ENCODE data around the gene OR10A5.

DNA sequence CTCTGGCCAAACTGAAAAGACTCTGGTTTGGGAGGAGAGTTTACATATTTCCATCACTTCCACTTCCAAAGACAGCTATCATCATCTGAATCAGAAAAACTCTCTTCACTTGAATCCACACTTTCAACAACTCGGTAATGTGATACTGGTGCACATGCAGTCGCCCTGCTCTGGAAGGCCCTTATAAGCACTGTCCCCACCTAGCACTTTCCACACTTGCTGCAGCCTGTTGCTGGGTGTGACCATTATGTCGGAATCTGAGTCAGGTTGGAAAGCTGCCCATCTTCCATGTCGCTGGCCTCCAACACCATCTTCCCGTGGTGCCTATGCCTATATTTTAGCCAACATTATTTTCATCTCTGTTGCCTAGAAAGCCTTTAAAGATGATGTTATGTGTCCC lies 1.1 kb upstream of the OR10A5 start:
- no peak for TF ChIP-seq POLR2A (IDR thresholded peaks at IDR 0.05; ENCODE audit: control extremely low read depth in 1 of 2, low read depth in 2 of 2, low read length in 2 of 2)
- no peak for TF ChIP-seq EZH2 (IDR thresholded peaks at IDR 0.05; ENCODE audit: low read depth, low read length, severe bottlenecking)
- TF ChIP-seq, protein P1, sequence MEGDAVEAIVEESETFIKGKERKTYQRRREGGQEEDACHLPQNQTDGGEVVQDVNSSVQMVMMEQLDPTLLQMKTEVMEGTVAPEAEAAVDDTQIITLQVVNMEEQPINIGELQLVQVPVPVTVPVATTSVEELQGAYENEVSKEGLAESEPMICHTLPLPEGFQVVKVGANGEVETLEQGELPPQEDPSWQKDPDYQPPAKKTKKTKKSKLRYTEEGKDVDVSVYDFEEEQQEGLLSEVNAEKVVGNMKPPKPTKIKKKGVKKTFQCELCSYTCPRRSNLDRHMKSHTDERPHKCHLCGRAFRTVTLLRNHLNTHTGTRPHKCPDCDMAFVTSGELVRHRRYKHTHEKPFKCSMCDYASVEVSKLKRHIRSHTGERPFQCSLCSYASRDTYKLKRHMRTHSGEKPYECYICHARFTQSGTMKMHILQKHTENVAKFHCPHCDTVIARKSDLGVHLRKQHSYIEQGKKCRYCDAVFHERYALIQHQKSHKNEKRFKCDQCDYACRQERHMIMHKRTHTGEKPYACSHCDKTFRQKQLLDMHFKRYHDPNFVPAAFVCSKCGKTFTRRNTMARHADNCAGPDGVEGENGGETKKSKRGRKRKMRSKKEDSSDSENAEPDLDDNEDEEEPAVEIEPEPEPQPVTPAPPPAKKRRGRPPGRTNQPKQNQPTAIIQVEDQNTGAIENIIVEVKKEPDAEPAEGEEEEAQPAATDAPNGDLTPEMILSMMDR (IDR thresholded peaks at IDR 0.05; ENCODE audit: control extremely low read depth in 1 of 3, insufficient read depth in 1 of 3, low read depth in 1 of 3, low read length in 3 of 3), result no peak
- no peak for TF ChIP-seq KDM1A (IDR thresholded peaks at IDR 0.05; ENCODE audit: borderline replicate concordance, low read length)
- TF ChIP-seq RXRA (IDR thresholded peaks at IDR 0.05; ENCODE audit: insufficient read depth, low read depth, low read length), result no peak
- TF ChIP-seq HDAC2 (IDR thresholded peaks at IDR 0.05; ENCODE audit: borderline replicate concordance in 1 of 2, low read depth in 2 of 2, low read length in 2 of 2), result no peak
- no peak for TF ChIP-seq RAD21 (IDR thresholded peaks at IDR 0.05 in 1 of 2, conservative IDR thresholded peaks at IDR 0.05 in 1 of 2; ENCODE audit: low read depth in 2 of 2, low read length in 2 of 2)
- TF ChIP-seq CREB1 (IDR thresholded peaks at IDR 0.05), result no peak
- no peak for TF ChIP-seq JUN (IDR thresholded peaks at IDR 0.05; ENCODE audit: low read depth, low read length)
- TF ChIP-seq, protein P2, sequence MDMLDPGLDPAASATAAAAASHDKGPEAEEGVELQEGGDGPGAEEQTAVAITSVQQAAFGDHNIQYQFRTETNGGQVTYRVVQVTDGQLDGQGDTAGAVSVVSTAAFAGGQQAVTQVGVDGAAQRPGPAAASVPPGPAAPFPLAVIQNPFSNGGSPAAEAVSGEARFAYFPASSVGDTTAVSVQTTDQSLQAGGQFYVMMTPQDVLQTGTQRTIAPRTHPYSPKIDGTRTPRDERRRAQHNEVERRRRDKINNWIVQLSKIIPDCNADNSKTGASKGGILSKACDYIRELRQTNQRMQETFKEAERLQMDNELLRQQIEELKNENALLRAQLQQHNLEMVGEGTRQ (IDR thresholded peaks at IDR 0.05; ENCODE audit: low read length), result no peak
- TF ChIP-seq, protein P3, sequence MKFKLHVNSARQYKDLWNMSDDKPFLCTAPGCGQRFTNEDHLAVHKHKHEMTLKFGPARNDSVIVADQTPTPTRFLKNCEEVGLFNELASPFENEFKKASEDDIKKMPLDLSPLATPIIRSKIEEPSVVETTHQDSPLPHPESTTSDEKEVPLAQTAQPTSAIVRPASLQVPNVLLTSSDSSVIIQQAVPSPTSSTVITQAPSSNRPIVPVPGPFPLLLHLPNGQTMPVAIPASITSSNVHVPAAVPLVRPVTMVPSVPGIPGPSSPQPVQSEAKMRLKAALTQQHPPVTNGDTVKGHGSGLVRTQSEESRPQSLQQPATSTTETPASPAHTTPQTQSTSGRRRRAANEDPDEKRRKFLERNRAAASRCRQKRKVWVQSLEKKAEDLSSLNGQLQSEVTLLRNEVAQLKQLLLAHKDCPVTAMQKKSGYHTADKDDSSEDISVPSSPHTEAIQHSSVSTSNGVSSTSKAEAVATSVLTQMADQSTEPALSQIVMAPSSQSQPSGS (IDR thresholded peaks at IDR 0.05; ENCODE audit: low read length), result no peak

Measured in H1 (cell line).